Osteoblast (primary cell): ENCODE measurements around the gene TMEM132C. TPM values are rescaled to one million over a fixed set of nuclear protein-coding genes. Genes with fewer than 3 reads are reported as not detected.

Source experiments
- DNase-seq: peaks from one replicate; pipeline ENCODE4 v3.0.0; 2011; ENCODE audit warnings: low spot score, mixed read lengths; ENCODE audit not compliant: insufficient read length; ENCODE audit errors: missing footprints
- H2AFZ ChIP-seq: 2 replicates; pipeline ENCODE4 v1.6.0; 2011; ENCODE audit warnings: mild to moderate bottlenecking, low read length
- H3K27ac ChIP-seq: 2 replicates; pipeline ENCODE4 v1.5.1; 2011; ENCODE audit warnings: mild to moderate bottlenecking, low read depth, low read length, moderate library complexity
- H3K27me3 ChIP-seq: 2 replicates; pipeline ENCODE4 v1.6.0; 2012; ENCODE audit warnings: mild to moderate bottlenecking, control low read depth, inconsistent platforms, low read length, moderate library complexity; ENCODE audit not compliant: insufficient read depth
- H3K36me3 ChIP-seq: 2 replicates; pipeline ENCODE4 v1.5.1; 2011; ENCODE audit warnings: mild to moderate bottlenecking, low read length, control low read depth, moderate library complexity; ENCODE audit not compliant: insufficient read depth
- H3K4me1 ChIP-seq: 2 replicates; pipeline ENCODE4 v1.5.1; 2011; ENCODE audit warnings: mild to moderate bottlenecking, low read length, control low read depth, moderate library complexity; ENCODE audit not compliant: insufficient read depth
- H3K4me2 ChIP-seq: 2 replicates; pipeline ENCODE4 v1.6.0; 2011; ENCODE audit warnings: mild to moderate bottlenecking, low read length; ENCODE audit not compliant: insufficient read depth
- H3K4me3 ChIP-seq: fragments of 200-600 bp; sonication (generic); 3 replicates; pipeline ENCODE4 v1.5.1; 2012; ENCODE audit warnings: mild to moderate bottlenecking, low read length, inconsistent platforms; ENCODE audit not compliant: insufficient read depth
- H3K79me2 ChIP-seq: 2 replicates; pipeline ENCODE4 v1.6.0; 2012; ENCODE audit warnings: mild to moderate bottlenecking, low read length, control low read depth, inconsistent platforms; ENCODE audit not compliant: insufficient read depth
- H3K9me3 ChIP-seq: 2 replicates; pipeline ENCODE4 v1.5.1; 2011; ENCODE audit warnings: low read depth, low read length, control low read depth
- H4K20me1 ChIP-seq: 2 replicates; pipeline ENCODE4 v1.6.0; 2012; ENCODE audit warnings: mild to moderate bottlenecking, low read length, control low read depth; ENCODE audit not compliant: insufficient read depth
- total RNA-seq: library from RNA; depleted of rRNA; stranded (reverse); fragments of >200 nt; gene quantifications from 2 replicates; pipeline ENCODE4 v1.2.3, GENCODE V29; 2012
- TF ChIP-seq, protein P1 (sequence below): IDR thresholded peaks from 2 replicates; pipeline ENCODE4 v1.5.1; 2011; ENCODE audit warnings: mild to moderate bottlenecking, low read depth, low read length, moderate library complexity; ENCODE audit errors: extremely low read depth

The TMEM132C gene
- total RNA-seq, 1 donor = not detected

DNA sequence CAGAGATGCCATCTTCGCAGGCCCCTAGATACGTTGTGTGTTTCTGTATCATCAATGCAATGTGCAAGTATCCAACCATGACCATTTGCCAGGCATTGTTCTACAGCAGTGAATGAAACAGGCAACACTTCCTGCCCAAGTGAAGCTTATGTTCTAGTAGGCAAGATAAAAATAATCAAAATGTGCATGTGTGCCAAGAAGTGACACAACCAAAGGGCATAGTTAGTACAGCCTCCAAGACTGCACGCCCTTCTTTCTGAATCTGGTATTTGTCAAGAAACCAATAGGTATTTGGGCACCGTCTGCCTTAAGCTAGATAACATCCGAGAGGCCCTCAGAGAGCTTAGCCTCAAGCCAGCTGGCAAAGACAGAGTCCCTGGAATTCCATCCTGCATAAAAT lies 152.0 kb downstream of the TMEM132C start:
- no peaks in the 10 kb centered on the region for H4K20me1 ChIP-seq

DNA sequence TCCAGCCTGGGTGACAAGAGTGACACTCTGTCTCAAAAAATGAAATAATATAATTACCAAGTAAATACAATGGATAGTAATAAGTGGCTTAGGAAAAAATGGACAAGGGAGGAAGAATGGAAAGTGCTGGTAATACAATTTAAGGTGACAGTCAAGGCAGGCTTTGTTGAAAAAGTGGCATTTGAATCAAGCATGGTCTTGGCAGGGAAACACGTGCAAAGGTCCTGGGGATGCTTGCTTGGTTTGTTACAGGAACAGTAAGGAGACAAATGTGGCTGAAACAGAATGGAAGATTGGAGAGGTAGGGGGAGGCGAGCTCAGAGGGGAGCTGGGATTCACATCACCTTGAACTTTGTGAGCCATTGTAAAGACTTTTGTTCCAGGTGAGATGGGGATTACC lies 153.2 kb downstream of the TMEM132C start:
- TF ChIP-seq, protein P1, sequence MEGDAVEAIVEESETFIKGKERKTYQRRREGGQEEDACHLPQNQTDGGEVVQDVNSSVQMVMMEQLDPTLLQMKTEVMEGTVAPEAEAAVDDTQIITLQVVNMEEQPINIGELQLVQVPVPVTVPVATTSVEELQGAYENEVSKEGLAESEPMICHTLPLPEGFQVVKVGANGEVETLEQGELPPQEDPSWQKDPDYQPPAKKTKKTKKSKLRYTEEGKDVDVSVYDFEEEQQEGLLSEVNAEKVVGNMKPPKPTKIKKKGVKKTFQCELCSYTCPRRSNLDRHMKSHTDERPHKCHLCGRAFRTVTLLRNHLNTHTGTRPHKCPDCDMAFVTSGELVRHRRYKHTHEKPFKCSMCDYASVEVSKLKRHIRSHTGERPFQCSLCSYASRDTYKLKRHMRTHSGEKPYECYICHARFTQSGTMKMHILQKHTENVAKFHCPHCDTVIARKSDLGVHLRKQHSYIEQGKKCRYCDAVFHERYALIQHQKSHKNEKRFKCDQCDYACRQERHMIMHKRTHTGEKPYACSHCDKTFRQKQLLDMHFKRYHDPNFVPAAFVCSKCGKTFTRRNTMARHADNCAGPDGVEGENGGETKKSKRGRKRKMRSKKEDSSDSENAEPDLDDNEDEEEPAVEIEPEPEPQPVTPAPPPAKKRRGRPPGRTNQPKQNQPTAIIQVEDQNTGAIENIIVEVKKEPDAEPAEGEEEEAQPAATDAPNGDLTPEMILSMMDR = no peak
- no peaks in the 10 kb centered on the region for H3K27me3 ChIP-seq
- no peak overlapping the region for H3K27ac ChIP-seq
- no peaks in the 10 kb centered on the region for H3K4me1 ChIP-seq
- H2AFZ ChIP-seq = no peak overlapping the region
- peaks cover 3% of the 10 kb centered on the region for H3K9me3 ChIP-seq
- no peaks in the 10 kb centered on the region for H3K79me2 ChIP-seq
- DNase-seq = no peak
- H4K20me1 ChIP-seq = no peaks in the 10 kb centered on the region
- H3K4me2 ChIP-seq = no peak overlapping the region
- H3K36me3 ChIP-seq = no peaks in the 10 kb centered on the region
- no peak overlapping the region for H3K4me3 ChIP-seq

More for the DNA sequence above, 152.0 kb downstream of the TMEM132C start:
- Histone ChIP-seq H3K79me2 (no peaks in the 10 kb centered on the region), H3K4me1 (no peaks in the 10 kb centered on the region), H3K4me2 (no peak overlapping the region), H3K4me3 (no peak overlapping the region), H3K27me3 (no peaks in the 10 kb centered on the region), H3K27ac (no peak overlapping the region), H3K9me3 (peaks cover 3% of the 10 kb centered on the region), H3K36me3 (no peaks in the 10 kb centered on the region), H2AFZ (no peak overlapping the region)
- TF ChIP-seq, protein P1 = no peak
- DNase-seq = no peak

DNA sequence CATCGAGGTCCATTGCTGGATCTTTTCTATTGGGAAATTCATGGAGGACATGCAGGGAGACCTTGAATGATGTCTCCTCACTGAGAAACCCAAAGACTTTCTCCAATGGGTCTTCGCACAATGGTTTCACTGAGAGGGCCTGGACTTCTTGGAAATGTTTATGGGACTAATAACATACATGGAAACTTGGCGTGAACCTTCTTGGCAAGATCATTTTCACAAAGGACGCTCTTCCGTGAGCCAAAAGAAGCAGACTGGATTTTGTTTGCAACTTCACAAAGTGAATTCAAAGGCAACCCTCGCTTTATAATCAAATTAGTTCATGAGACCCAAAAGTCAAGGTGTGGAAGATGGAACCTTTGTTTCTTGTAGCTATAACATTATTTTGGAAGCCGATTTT lies 154.4 kb downstream of the TMEM132C start:
- no peak overlapping the region for H3K4me3 ChIP-seq
- H3K27me3 ChIP-seq = no peaks in the 10 kb centered on the region
- no peak overlapping the region for H3K27ac ChIP-seq
- no peak for DNase-seq
- no peaks in the 10 kb centered on the region for H3K79me2 ChIP-seq
- H3K9me3 ChIP-seq = peaks cover 3% of the 10 kb centered on the region
- no peak overlapping the region for H2AFZ ChIP-seq
- TF ChIP-seq, protein P1 = no peak
- H3K36me3 ChIP-seq = no peaks in the 10 kb centered on the region
- no peaks in the 10 kb centered on the region for H3K4me1 ChIP-seq
- H4K20me1 ChIP-seq = no peaks in the 10 kb centered on the region
- no peak overlapping the region for H3K4me2 ChIP-seq

DNA sequence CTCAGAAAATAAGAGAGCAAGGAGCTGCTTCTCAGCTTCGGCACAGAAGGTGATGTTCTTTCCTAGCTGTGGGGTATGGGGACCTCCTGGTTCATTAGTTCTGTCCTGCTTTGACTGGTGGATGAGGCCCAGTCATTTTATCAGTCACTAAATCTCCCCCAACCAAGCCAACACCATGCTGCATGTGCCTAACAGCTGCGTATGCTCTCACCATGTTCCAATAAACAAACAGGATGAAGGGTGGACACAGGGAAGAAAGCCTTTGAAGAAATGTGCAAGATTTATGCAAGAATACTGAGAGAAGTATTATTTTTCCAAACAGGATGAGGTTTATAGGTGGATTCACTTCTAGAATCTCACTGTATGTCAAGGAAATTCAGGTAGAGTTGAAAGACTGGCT lies 156.2 kb downstream of the TMEM132C start:
- Histone ChIP-seq H3K4me1 (no peaks in the 10 kb centered on the region), H3K4me2 (no peak overlapping the region), H4K20me1 (no peaks in the 10 kb centered on the region), H3K79me2 (no peaks in the 10 kb centered on the region), H3K9me3 (peaks cover 3% of the 10 kb centered on the region), H3K4me3 (no peak overlapping the region), H3K27ac (no peak overlapping the region), H2AFZ (no peak overlapping the region), H3K36me3 (no peaks in the 10 kb centered on the region), H3K27me3 (no peaks in the 10 kb centered on the region)
- DNase-seq = no peak
- TF ChIP-seq, protein P1 = no peak
